H9 (cell line): ENCODE data around the gene OR6J1. TPM values are rescaled to one million over a fixed set of nuclear protein-coding genes. Genes with fewer than 3 reads are reported as not detected.

ENCODE experiments used
- DNase-seq: peaks from one replicate; pipeline ENCODE4 v3.0.0-alpha.2; 2017
- H2AFZ ChIP-seq: one replicate; pipeline ENCODE4 v1.6.1; 2013; ENCODE audit warnings: mild to moderate bottlenecking, low read length, control low read depth, moderate library complexity
- H2AK5ac ChIP-seq: 2 replicates; pipeline ENCODE4 v1.6.1; 2013; ENCODE audit warnings: low read length, control low read depth, mixed read lengths; ENCODE audit not compliant: insufficient read length
- H2BK120ac ChIP-seq: one replicate; pipeline ENCODE4 v1.6.1; 2013; ENCODE audit warnings: low read depth, mild to moderate bottlenecking, low read length, control low read depth, inconsistent platforms; ENCODE audit not compliant: poor library complexity, severe bottlenecking
- H2BK12ac ChIP-seq: 2 replicates; pipeline ENCODE4 v1.6.1; 2013; ENCODE audit warnings: low read length, control low read depth, mixed read lengths, low read depth; ENCODE audit not compliant: insufficient read length
- H2BK15ac ChIP-seq: 2 replicates; pipeline ENCODE4 v1.6.1; 2013; ENCODE audit warnings: low read depth, low read length, control low read depth
- H2BK20ac ChIP-seq: one replicate; pipeline ENCODE4 v1.6.1; 2013; ENCODE audit warnings: low read depth, mild to moderate bottlenecking, low read length, control low read depth, inconsistent platforms; ENCODE audit not compliant: poor library complexity, severe bottlenecking
- H2BK5ac ChIP-seq: 2 replicates; pipeline ENCODE4 v1.6.1; 2013; ENCODE audit warnings: low read length, control low read depth, mixed read lengths; ENCODE audit not compliant: insufficient read length
- H3K14ac ChIP-seq: 2 replicates; pipeline ENCODE4 v1.6.1; 2013; ENCODE audit warnings: low read length, control low read depth; ENCODE audit not compliant: insufficient read depth
- H3K18ac ChIP-seq: 2 replicates; pipeline ENCODE4 v1.6.1; 2013; ENCODE audit warnings: low read depth, mild to moderate bottlenecking, mixed read lengths, low read length, control low read depth; ENCODE audit not compliant: insufficient read length
- H3K23ac ChIP-seq: 2 replicates; pipeline ENCODE4 v1.6.1; 2013; ENCODE audit warnings: low read length, control low read depth, mixed read lengths, low read depth; ENCODE audit not compliant: insufficient read length
- H3K23me2 ChIP-seq: 2 replicates; pipeline ENCODE4 v1.6.1; 2013; ENCODE audit warnings: low read depth, mild to moderate bottlenecking, mixed read lengths, low read length, control low read depth; ENCODE audit not compliant: insufficient read length, poor library complexity, severe bottlenecking
- H3K27ac ChIP-seq: 2 replicates; pipeline ENCODE4 v1.5.1; 2013; ENCODE audit warnings: low read length, control low read depth, mixed read lengths, low read depth; ENCODE audit not compliant: insufficient read length
- H3K27me3 ChIP-seq: 2 replicates; pipeline ENCODE4 v1.6.1; 2013; ENCODE audit warnings: low read length, control low read depth, inconsistent platforms; ENCODE audit not compliant: insufficient read depth
- H3K4ac ChIP-seq: 2 replicates; pipeline ENCODE4 v1.6.1; 2013; ENCODE audit warnings: low read depth, mild to moderate bottlenecking, control low read depth, inconsistent platforms, low read length, moderate library complexity
- H3K4me1 ChIP-seq: 2 replicates; pipeline ENCODE4 v1.6.1; 2013; ENCODE audit warnings: low read length, control low read depth, inconsistent platforms; ENCODE audit not compliant: insufficient read depth
- H3K4me2 ChIP-seq: 2 replicates; pipeline ENCODE4 v1.6.1; 2013; ENCODE audit warnings: low read length, control low read depth, mixed read lengths; ENCODE audit not compliant: insufficient read length, insufficient read depth
- H3K56ac ChIP-seq: 2 replicates; pipeline ENCODE4 v1.6.1; 2013; ENCODE audit warnings: low read depth, mild to moderate bottlenecking, mixed read lengths, low read length, control low read depth; ENCODE audit not compliant: insufficient read length
- H3K79me1 ChIP-seq: 2 replicates; pipeline ENCODE4 v1.6.1; 2013; ENCODE audit warnings: low read depth, mild to moderate bottlenecking, moderate library complexity, low read length, control low read depth, inconsistent platforms; ENCODE audit not compliant: insufficient read depth, poor library complexity, severe bottlenecking
- H3K79me2 ChIP-seq: 2 replicates; pipeline ENCODE4 v1.6.1; 2013; ENCODE audit warnings: low read length, control low read depth, inconsistent platforms; ENCODE audit not compliant: insufficient read depth
- H3K9ac ChIP-seq: 2 replicates; pipeline ENCODE4 v1.6.1; 2013; ENCODE audit warnings: low read length, control low read depth, mixed read lengths; ENCODE audit not compliant: insufficient read length; ENCODE audit errors: extremely low read depth
- H3K9me3 ChIP-seq: one replicate; pipeline ENCODE4 v1.6.1; 2013; ENCODE audit warnings: low read depth, low read length, inconsistent platforms; ENCODE audit not compliant: control insufficient read depth
- H3T11ph ChIP-seq: one replicate; pipeline ENCODE4 v1.6.1; 2013; ENCODE audit warnings: mild to moderate bottlenecking, low read length, control low read depth, inconsistent platforms
- H4K20me1 ChIP-seq: one replicate; pipeline ENCODE4 v1.6.1; 2013; ENCODE audit not compliant: control insufficient read depth, insufficient read length, insufficient read depth
- H4K5ac ChIP-seq: 2 replicates; pipeline ENCODE4 v1.6.1; 2013; ENCODE audit warnings: low read depth, mild to moderate bottlenecking, mixed read lengths, low read length, control low read depth; ENCODE audit not compliant: insufficient read length
- H4K8ac ChIP-seq: replicated peaks from 2 replicates; pipeline ENCODE4 v1.6.1; 2013; ENCODE audit warnings: low read length, control low read depth, mixed read lengths, low read depth; ENCODE audit not compliant: insufficient read length
- H4K91ac ChIP-seq: 2 replicates; pipeline ENCODE4 v1.6.1; 2013; ENCODE audit warnings: low read depth, mild to moderate bottlenecking, moderate library complexity, mixed read lengths, low read length, control low read depth; ENCODE audit not compliant: insufficient read length
- H3K27ac Mint-ChIP-seq, 3 experiments: 2 replicates in 2 of 3; 3 replicates in 1 of 3; pipeline ENCODE4 v1.8.0; 2020 to 2021; ENCODE audit warnings: mixed read lengths in 3 of 3, mild to moderate bottlenecking in 1 of 3, moderate library complexity in 1 of 3
- H3K27me3 Mint-ChIP-seq: 2 replicates; pipeline ENCODE4 v1.8.0; 2021; ENCODE audit warnings: low read depth, mild to moderate bottlenecking, moderate library complexity, mixed read lengths
- H3K36me3 Mint-ChIP-seq, 3 experiments: 2 replicates in 2 of 3; 3 replicates in 1 of 3; pipeline ENCODE4 v1.8.0; 2020 to 2021; ENCODE audit warnings: low read depth in 3 of 3, mixed read lengths in 3 of 3; ENCODE audit not compliant: insufficient read depth in 1 of 3
- H3K4me1 Mint-ChIP-seq, 2 experiments: 2 replicates each; pipeline ENCODE4 v1.8.0; 2020; ENCODE audit warnings: mixed read lengths in 2 of 2
- H3K4me3 Mint-ChIP-seq, 2 experiments: 2 replicates in 1 of 2; 3 replicates in 1 of 2; pipeline ENCODE4 v1.8.0; 2020 to 2021; ENCODE audit warnings: mild to moderate bottlenecking in 2 of 2, mixed read lengths in 2 of 2, moderate library complexity in 1 of 2
- H3K9me3 Mint-ChIP-seq, 2 experiments: 2 replicates in 1 of 2; 3 replicates in 1 of 2; pipeline ENCODE4 v1.8.0; 2020; ENCODE audit warnings: mild to moderate bottlenecking in 2 of 2, mixed read lengths in 2 of 2, moderate library complexity in 1 of 2
- CTCF ChIP-seq: fragments of 200-600 bp; sonication (generic); conservative IDR thresholded peaks from 3 replicates; pipeline ENCODE4 v1.8.0; 2021; ENCODE audit warnings: antibody characterized with exemption, mild to moderate bottlenecking
- WGBS: extraction: QIAGEN DNeasy Blood & Tissue Kit; methylation state at CpG from one replicate; pipeline ENCODE4 v1.1.7; 2013; ENCODE audit warnings: missing lambda C conversion rate, low lambda C conversion rate, mixed read lengths; ENCODE audit not compliant: insufficient read length; ENCODE audit errors: extremely low coverage; 5-methylcytosine and 5-hydroxymethylcytosine counted together
- total RNA-seq: library from RNA; stranded (reverse); gene quantifications from 2 replicates; pipeline ENCODE4 v1.2.1, GENCODE V29; 2021

The OR6J1 gene
- total RNA-seq, 1 experiment from 2014 or later, result not detected

- Histone ChIP-seq H3K4me2 (no peak overlapping the region), H4K5ac (no peak overlapping the region), H2BK12ac (no peak overlapping the region), H3K23me2 (no peaks in the 10 kb centered on the region), H2BK5ac (no peak overlapping the region), H4K20me1 (no peaks in the 10 kb centered on the region), H3K27ac (no peak overlapping the region), H3K56ac (no peak overlapping the region), H3T11ph (no peak overlapping the region), H3K4me1 (no peaks in the 10 kb centered on the region; the same call in 1 of the 2 replicates), H2BK20ac (no peak overlapping the region), H4K91ac (no peak overlapping the region), H3K18ac (no peak overlapping the region), H2BK15ac (no peak overlapping the region), H3K79me2 (no peaks in the 10 kb centered on the region), H2AFZ (no peak overlapping the region), H3K9me3 (no peaks in the 10 kb centered on the region), H4K8ac (no peak overlapping the region), H3K23ac (no peak overlapping the region), H3K14ac (no peak overlapping the region), H3K79me1 (no peaks in the 10 kb centered on the region), H3K27me3 (no peaks in the 10 kb centered on the region), H3K9ac (no peak overlapping the region), H2AK5ac (no peak overlapping the region), H3K4ac (no peak overlapping the region), H2BK120ac (no peak overlapping the region)
- no peak for DNase-seq
- Mint-ChIP-seq H3K27me3 (no peaks in the 10 kb centered on the region; the same call in 1 of the 2 replicates), H3K9me3 (peaks cover 17 to 24% of the 10 kb centered on the region in 2 experiments), H3K4me3 (no peak overlapping the region), H3K36me3 (peaks cover 4 to 15% (median 6%) of the 10 kb centered on the region in 3 experiments; a peak in 6 of 7 replicates), H3K27ac (no peak overlapping the region), H3K4me1 (peaks cover 23 to 25% of the 10 kb centered on the region in 2 experiments)
- no CpG with 5 or more reads among the region's 7 CpGs for WGBS
- TF ChIP-seq CTCF, result no peak
Observed at GRCh38 chr14:22627506-22628263, 16.5 kb downstream of the OR6J1 start.
